H1 (cell line): ENCODE results near the gene EMC1. TPM values are rescaled to one million over a fixed set of nuclear protein-coding genes. Genes with fewer than 3 reads are reported as not detected.
"Not testable (repeated sequence)": the region's sequence is repeated elsewhere in the genome, so short reads cannot be mapped to it uniquely, and the experiment has no call there.

Experiments
- CTCF ChIA-PET: fragments of 300-600 bp; sonication (Branson Sonifier 250); formaldehyde crosslinking; loops from one replicate; lab custom pipeline; 2021; ENCODE audit not compliant: partially characterized antibody; lab: Charles Lee
- POLR2A ChIA-PET: fragments of 300-600 bp; sonication (Branson Sonifier 250); formaldehyde crosslinking; loops from one replicate; lab custom pipeline; 2021; ENCODE audit warnings: inconsistent platforms; ENCODE audit not compliant: partially characterized antibody; lab: Charles Lee
- DNase-seq, 2 experiments: peaks; one replicate each; pipeline versions ENCODE4 v3.0.0 to v3.0.0-alpha.2; 2010 to 2022; ENCODE audit warnings: low spot score in 2 of 2, low read depth in 1 of 2, mixed read lengths in 1 of 2
- FAIRE-seq: peaks from 2 replicates; lab custom pipeline; 2011; peaks lifted over from hg19 to GRCh38; lab: Jason Lieb, UNC
- H2AFZ ChIP-seq: 2 replicates; pipeline ENCODE4 v1.8.1; 2012; ENCODE audit warnings: low read length, inconsistent platforms
- H2AK5ac ChIP-seq: 2 replicates; pipeline ENCODE4 v1.6.1; 2013; ENCODE audit warnings: low read depth, low read length
- H2BK120ac ChIP-seq: replicated peaks from 2 replicates; pipeline ENCODE3; 2013; ENCODE audit warnings: low read depth, low read length, inconsistent platforms
- H2BK12ac ChIP-seq: 2 replicates; pipeline ENCODE4 v1.6.1; 2013; ENCODE audit warnings: low read depth, low read length
- H2BK15ac ChIP-seq: 2 replicates; pipeline ENCODE4 v1.6.1; 2013; ENCODE audit warnings: low read length
- H2BK20ac ChIP-seq: 2 replicates; pipeline ENCODE4 v1.6.1; 2013; ENCODE audit warnings: low read length
- H2BK5ac ChIP-seq: 2 replicates; pipeline ENCODE4 v1.6.1; 2013; ENCODE audit warnings: low read depth, low read length
- H3K14ac ChIP-seq: 2 replicates; pipeline ENCODE4 v1.6.1; 2013; ENCODE audit warnings: inconsistent platforms; ENCODE audit not compliant: insufficient read length
- H3K18ac ChIP-seq: 2 replicates; pipeline ENCODE4 v1.6.1; 2013; ENCODE audit warnings: low read length; ENCODE audit errors: extremely low read depth
- H3K23ac ChIP-seq: 2 replicates; pipeline ENCODE4 v1.6.1; 2013; ENCODE audit warnings: inconsistent platforms; ENCODE audit not compliant: insufficient read length
- H3K23me2 ChIP-seq: 2 replicates; pipeline ENCODE4 v1.6.1; 2013; ENCODE audit warnings: low read depth, low read length
- H3K27ac ChIP-seq: 2 replicates; pipeline ENCODE4 v1.6.1; 2011; ENCODE audit warnings: low read depth, low read length, inconsistent platforms
- H3K27me3 ChIP-seq, 4 experiments: replicated peaks in 1 of 4; 1 replicate in 1 of 4; 2 replicates in 3 of 4; pipeline versions ENCODE4 v1.6.1 to v1.8.1; 2011 to 2013; ENCODE audit warnings: low read length in 3 of 4, mild to moderate bottlenecking in 3 of 4, inconsistent platforms in 2 of 4, mixed read lengths in 2 of 4, moderate library complexity in 1 of 4; ENCODE audit not compliant: control insufficient read depth in 3 of 4, insufficient read depth in 3 of 4; ENCODE audit errors: extremely low read depth in 1 of 4
- H3K36me3 ChIP-seq, 4 experiments: 2 replicates each; pipeline versions ENCODE4 v1.6.1 to v1.8.1; 2011 to 2013; ENCODE audit warnings: mild to moderate bottlenecking in 4 of 4, low read length in 3 of 4, moderate library complexity in 2 of 4, control low read depth in 1 of 4, inconsistent platforms in 1 of 4; ENCODE audit not compliant: insufficient read depth in 4 of 4, control insufficient read depth in 2 of 4
- H3K4ac ChIP-seq: replicated peaks from 2 replicates; pipeline ENCODE3; 2013; ENCODE audit warnings: low read length, low read depth, mixed read lengths, inconsistent platforms; ENCODE audit not compliant: insufficient read length
- H3K4me1 ChIP-seq, 4 experiments: replicated peaks in 1 of 4; 1 replicate in 1 of 4; 2 replicates in 3 of 4; pipeline versions ENCODE4 v1.6.1 to v1.8.1; 2011 to 2013; ENCODE audit warnings: low read length in 3 of 4, inconsistent platforms in 2 of 4, mixed read lengths in 1 of 4; ENCODE audit not compliant: insufficient read depth in 4 of 4, control insufficient read depth in 3 of 4
- H3K4me2 ChIP-seq, 2 experiments: 2 replicates each; pipeline versions ENCODE4 v1.6.1 to v1.8.1; 2011 to 2013; ENCODE audit warnings: low read depth in 2 of 2, low read length in 2 of 2, control low read depth in 1 of 2, inconsistent platforms in 1 of 2, mild to moderate bottlenecking in 1 of 2; ENCODE audit not compliant: insufficient read depth in 1 of 2
- H3K4me3 ChIP-seq, 4 experiments: fragments of 200-600, 300-600 bp in 1 of 4; sonication (generic), shearing (Covaris generic), sonication (Bioruptor Twin) in 1 of 4; 2 replicates each; pipeline versions ENCODE4 v1.5.1 to v1.8.1; 2011 to 2016; ENCODE audit warnings: low read length in 4 of 4, low read depth in 3 of 4, control low read depth in 2 of 4, inconsistent platforms in 2 of 4, mild to moderate bottlenecking in 2 of 4, mixed read lengths in 1 of 4, moderate library complexity in 1 of 4; ENCODE audit not compliant: insufficient read depth in 2 of 4; ENCODE audit errors: extremely low read depth in 1 of 4
- H3K56ac ChIP-seq: replicated peaks from 2 replicates; pipeline ENCODE3; 2013; ENCODE audit warnings: low read depth, mild to moderate bottlenecking, mixed read lengths, low read length, inconsistent platforms; ENCODE audit not compliant: insufficient read length
- H3K79me1 ChIP-seq: 2 replicates; pipeline ENCODE4 v1.6.1; 2013; ENCODE audit warnings: low read depth, low read length, control low read depth
- H3K79me2 ChIP-seq, 2 experiments: 2 replicates each; pipeline versions ENCODE4 v1.6.1 to v1.8.1; 2012 to 2013; ENCODE audit warnings: low read length in 2 of 2, mild to moderate bottlenecking in 2 of 2, inconsistent platforms in 1 of 2; ENCODE audit not compliant: insufficient read depth in 2 of 2, control insufficient read depth in 1 of 2
- H3K9ac ChIP-seq, 4 experiments: replicated peaks in 1 of 4; 1 replicate in 1 of 4; 2 replicates in 3 of 4; pipeline versions ENCODE4 v1.6.1 to v1.8.1; 2011 to 2013; ENCODE audit warnings: low read depth in 3 of 4, low read length in 3 of 4, control low read depth in 2 of 4, mild to moderate bottlenecking in 2 of 4, moderate library complexity in 2 of 4, inconsistent platforms in 1 of 4; ENCODE audit errors: extremely low read depth in 1 of 4
- H3K9me3 ChIP-seq, 2 experiments: 2 replicates each; pipeline versions ENCODE4 v1.6.1 to v1.8.1; 2012 to 2013; ENCODE audit warnings: mild to moderate bottlenecking in 2 of 2, moderate library complexity in 2 of 2, control low read depth in 1 of 2, inconsistent platforms in 1 of 2, low read depth in 1 of 2, low read length in 1 of 2, mixed read lengths in 1 of 2; ENCODE audit not compliant: insufficient read depth in 2 of 2
- H4K20me1 ChIP-seq, 2 experiments: replicated peaks in 1 of 2; 2 replicates each; pipeline versions ENCODE3 to v1.8.1; 2011 to 2013; ENCODE audit warnings: inconsistent platforms in 2 of 2, low read length in 2 of 2, mild to moderate bottlenecking in 1 of 2; ENCODE audit not compliant: insufficient read depth in 2 of 2, control insufficient read depth in 1 of 2
- H4K5ac ChIP-seq: 2 replicates; pipeline ENCODE4 v1.6.1; 2013; ENCODE audit warnings: low read length, low read depth, mixed read lengths, inconsistent platforms; ENCODE audit not compliant: insufficient read length
- H4K8ac ChIP-seq: 2 replicates; pipeline ENCODE4 v1.8.0; 2013; ENCODE audit warnings: mild to moderate bottlenecking, moderate library complexity, low read length, inconsistent platforms; ENCODE audit not compliant: insufficient read depth; ENCODE audit errors: extremely low read depth
- H4K91ac ChIP-seq: replicated peaks from 2 replicates; pipeline ENCODE3; 2013; ENCODE audit warnings: low read length, mixed read lengths, inconsistent platforms; ENCODE audit not compliant: insufficient read length
- BCL11A ChIP-seq, 2 experiments: IDR thresholded peaks; one replicate each; pipeline ENCODE4 v1.6.1; 2011; ENCODE audit warnings: low read depth in 2 of 2, low read length in 2 of 2, mild to moderate bottlenecking in 2 of 2
- CTCF ChIP-seq, 3 experiments: IDR thresholded peaks; 1 replicate in 2 of 3; 2 replicates in 1 of 3; pipeline versions ENCODE4 v1.5.1 to v1.6.1; 2011; ENCODE audit warnings: low read length in 3 of 3, mild to moderate bottlenecking in 3 of 3, inconsistent platforms in 2 of 3, low read depth in 1 of 3, moderate library complexity in 1 of 3; ENCODE audit not compliant: insufficient read depth in 1 of 3; ENCODE audit errors: control extremely low read depth in 1 of 3
- E2F6 ChIP-seq: IDR thresholded peaks from 2 replicates; pipeline ENCODE4 v1.6.1; 2012; ENCODE audit warnings: inconsistent platforms
- JUND ChIP-seq: IDR thresholded peaks from 2 replicates; pipeline ENCODE4 v1.6.1; 2011; ENCODE audit warnings: mild to moderate bottlenecking, improper control_type of control experiment, low read length
- KDM1A ChIP-seq: fragments of 200-600, 300-600 bp; sonication (generic); IDR thresholded peaks from 2 replicates; pipeline ENCODE4 v1.7.1; 2016; ENCODE audit warnings: mild to moderate bottlenecking, low read length, borderline replicate concordance
- NANOG ChIP-seq: IDR thresholded peaks from 2 replicates; pipeline ENCODE4 v1.6.1; 2011; ENCODE audit warnings: low read length, low read depth, mild to moderate bottlenecking, inconsistent platforms; ENCODE audit not compliant: insufficient read depth, poor library complexity, severe bottlenecking
- POLR2AphosphoS5 ChIP-seq: IDR thresholded peaks from 2 replicates; pipeline ENCODE4 v1.6.1; 2011; ENCODE audit warnings: low read depth, low read length
- WGBS, 2 experiments: shearing (Covaris generic) in 1 of 2; methylation state at CpG; one replicate each; pipeline versions ENCODE4 v1.1.6 to v1.1.7; 2013 to 2015; ENCODE audit warnings: low lambda C conversion rate in 2 of 2, mixed read lengths in 2 of 2, inconsistent platforms in 1 of 2, low coverage in 1 of 2, missing lambda C conversion rate in 1 of 2; ENCODE audit not compliant: insufficient replicate concordance in 2 of 2, insufficient coverage in 1 of 2, insufficient read length in 1 of 2; ENCODE audit errors: extremely low coverage in 1 of 2, missing lambda C conversion rate in 1 of 2; 5-methylcytosine and 5-hydroxymethylcytosine counted together
- polyA plus RNA-seq, 7 experiments: library from polyadenylated mRNA; depleted of rRNA in 3 of 7; stranded (reverse) in 5 of 7; unstranded in 2 of 7; fragments of >200 nt in 5 of 7; fragments of 200-250 nt in 2 of 7; gene quantifications; 1 replicate in 5 of 7; 2 replicates in 1 of 7; 4 replicates in 1 of 7; pipeline versions ENCODE4 v1.2.1 to v1.2.3, GENCODE V29; 2011 to 2013; ENCODE audit warnings: missing spikeins in 2 of 7, mixed read lengths in 2 of 7
- total RNA-seq: library from RNA; stranded (reverse); fragmentation: NEBNext Ultra II Directional; extraction: Animal tissue kit (Norgen Biotek cat#: 25700); gene quantifications from 2 replicates; pipeline ENCODE4 v1.2.1, GENCODE V29; 2021

EMC1 gene
- total and polyA plus RNA-seq, 2 of the 8 experiments (the other 6 are each of a cell fraction or from before 2014, with no cell fraction given): 51.0 to 53.5 TPM

GRCh38 chr1:19257178-19257914 is 6.0 kb upstream of the EMC1 start (continued):
- TF ChIP-seq NANOG (no peak), KDM1A (no peak), E2F6 (no peak), POLR2AphosphoS5 (no peak), JUND (no peak), BCL11A (IDR thresholded peaks at IDR 0.05; ENCODE audit: low read depth in 2 of 2, low read length in 2 of 2) (no peak), CTCF (IDR thresholded peaks at IDR 0.05; ENCODE audit: control extremely low read depth in 1 of 3, insufficient read depth in 1 of 3, low read depth in 1 of 3, low read length in 3 of 3) (no peak)

- not testable (repeated sequence) for H3K27me3 ChIP-seq, H2BK5ac ChIP-seq, H3K18ac ChIP-seq, H3K4me2 ChIP-seq, H3K4ac ChIP-seq, H3K23me2 ChIP-seq, H3K23ac ChIP-seq, FAIRE-seq, H4K5ac ChIP-seq, H4K91ac ChIP-seq, H3K4me3 ChIP-seq, DNase-seq, H2BK120ac ChIP-seq, H3K14ac ChIP-seq, H2BK15ac ChIP-seq, H2BK20ac ChIP-seq, H2AK5ac ChIP-seq, H3K9ac ChIP-seq, H3K27ac ChIP-seq, H2BK12ac ChIP-seq, H3K56ac ChIP-seq, H2AFZ ChIP-seq, H3K9me3 ChIP-seq
- H3K36me3 ChIP-seq: peaks cover 39 to 59% (median 51%) of the 10 kb centered on the region in 4 experiments
- peaks cover 0 to 10% (median 6%) of the 10 kb centered on the region in 4 experiments; a peak in 5 of 7 replicates for H3K4me1 ChIP-seq
- 92% methylated on average over 5 of the region's 5 CpGs; no CpG with 5 or more reads in 1 of the 2 experiments for WGBS, 2 experiments
- ChIA-PET POLR2A (interaction anchor here (0.9 to 2.3 kb wide), 4 partner anchors 9 to 401 kb away, joined by 3 to 10 read pairs (median 3); no protein-coding TSS in a partner anchor), CTCF (interaction anchor here (0.6 to 1.0 kb wide), 3 partner anchors 9 to 182 kb away, joined by 3 to 6 read pairs (median 3); no protein-coding TSS in a partner anchor)
- peaks cover 14% of the 10 kb centered on the region for H3K79me1 ChIP-seq
- H3K79me2 ChIP-seq: peaks cover 23 to 45% of the 10 kb centered on the region in 2 experiments
- H4K8ac ChIP-seq: 0 out of 2 replicates have a peak overlapping the region, but pooled peaks have one; percentile 35
- H4K20me1 ChIP-seq: peaks cover 12 to 33% of the 10 kb centered on the region in 2 experiments
These were observed 5.0 kb upstream of the EMC1 start for GRCh38 chr1:19256301-19256700.
